ENCODE data around the gene PPP1R9A. TPM values are rescaled to one million over a fixed set of nuclear protein-coding genes. Genes with fewer than 3 reads are reported as not detected.

The PPP1R9A gene
- polyA plus RNA-seq, 1 donor (not counting 4 experiments of a cell fraction or from before 2014, with no cell fraction given) = 0.01 TPM

- dilution Hi-C loops (cut with MboI; ENCODE audit: extremely low pct_ligation_motif_present, low sequenced_read_pairs) = no loop called here
- Histone ChIP-seq H3K9ac (ENCODE audit: control insufficient read depth, extremely low read depth, insufficient read depth, low read length) (no peak overlapping the region), H2AFZ (ENCODE audit: control insufficient read depth, low read length) (no peak overlapping the region), H3K27me3 (ENCODE audit: control insufficient read depth, extremely low read depth, insufficient read depth, low read length) (no peaks in the 10 kb centered on the region), H4K20me1 (ENCODE audit: control insufficient read depth, extremely low read depth, insufficient read depth, low read length) (no peaks in the 10 kb centered on the region), H3K4me2 (ENCODE audit: control insufficient read depth, extremely low read depth, insufficient read depth, low read depth, low read length) (no peak overlapping the region), H3K4me1 (ENCODE audit: control insufficient read depth, extremely low read depth, insufficient read depth, low read length) (no peaks in the 10 kb centered on the region), H3K4me3 (ENCODE audit: control insufficient read depth in 2 of 3, extremely low read depth in 1 of 3, insufficient read depth in 2 of 3, low read depth in 1 of 3, low read length in 3 of 3) (no peak overlapping the region), H3K79me2 (ENCODE audit: control insufficient read depth, insufficient read depth, low read length) (no peaks in the 10 kb centered on the region), H3K9me1 (ENCODE audit: control insufficient read depth, extremely low read depth, insufficient read depth, low read length) (no peaks in the 10 kb centered on the region), H3K9me3 (ENCODE audit: control insufficient read depth, low read depth, low read length) (no peaks in the 10 kb centered on the region), H3K27ac (ENCODE audit: control insufficient read depth, insufficient read depth, low read length) (no peak overlapping the region), H3K36me3 (ENCODE audit: control insufficient read depth in 2 of 2, extremely low read depth in 1 of 2, insufficient read depth in 2 of 2, low read length in 2 of 2) (no peaks in the 10 kb centered on the region)
- no peak for FAIRE-seq
- TF ChIP-seq CTCF (optimal IDR thresholded peaks at IDR 0.05 in 1 of 3, IDR thresholded peaks at IDR 0.05 in 1 of 3, conservative IDR thresholded peaks at IDR 0.05 in 1 of 3; ENCODE audit: extremely low read depth in 1 of 3, insufficient read depth in 2 of 3, low read length in 3 of 3) (no peak), EZH2 (IDR thresholded peaks at IDR 0.05; ENCODE audit: low read length) (no peak)
- DNase-seq (ENCODE audit: low read depth, low spot score) = no peak
Observed at GRCh38 chr7:95250571-95250970, 343.2 kb downstream of the PPP1R9A start.

- H3K36me3 ChIP-seq (ENCODE audit: control insufficient read depth in 2 of 2, extremely low read depth in 1 of 2, insufficient read depth in 2 of 2, low read length in 2 of 2) = no peaks in the 10 kb centered on the region
- H3K79me2 ChIP-seq (ENCODE audit: control insufficient read depth, insufficient read depth, low read length) = no peaks in the 10 kb centered on the region
- H3K27me3 ChIP-seq (ENCODE audit: control insufficient read depth, extremely low read depth, insufficient read depth, low read length) = no peaks in the 10 kb centered on the region
- no peaks in the 10 kb centered on the region for H3K9me3 ChIP-seq (ENCODE audit: control insufficient read depth, low read depth, low read length)
- H2AFZ ChIP-seq (ENCODE audit: control insufficient read depth, low read length) = no peak overlapping the region
- H3K4me1 ChIP-seq (ENCODE audit: control insufficient read depth, extremely low read depth, insufficient read depth, low read length) = no peaks in the 10 kb centered on the region
- H3K9ac ChIP-seq (ENCODE audit: control insufficient read depth, extremely low read depth, insufficient read depth, low read length) = no peak overlapping the region
- no peak for FAIRE-seq
- no peaks in the 10 kb centered on the region for H4K20me1 ChIP-seq (ENCODE audit: control insufficient read depth, extremely low read depth, insufficient read depth, low read length)
- no peak for DNase-seq (ENCODE audit: low read depth, low spot score)
- no peak for TF ChIP-seq EZH2 (IDR thresholded peaks at IDR 0.05; ENCODE audit: low read length)
- H3K9me1 ChIP-seq (ENCODE audit: control insufficient read depth, extremely low read depth, insufficient read depth, low read length) = no peaks in the 10 kb centered on the region
- dilution Hi-C loops (cut with MboI; ENCODE audit: extremely low pct_ligation_motif_present, low sequenced_read_pairs) = no loop called here
- no peak overlapping the region for H3K27ac ChIP-seq (ENCODE audit: control insufficient read depth, insufficient read depth, low read length)
- H3K4me3 ChIP-seq (ENCODE audit: control insufficient read depth in 2 of 3, extremely low read depth in 1 of 3, insufficient read depth in 2 of 3, low read depth in 1 of 3, low read length in 3 of 3) = no peak overlapping the region
- H3K4me2 ChIP-seq (ENCODE audit: control insufficient read depth, extremely low read depth, insufficient read depth, low read depth, low read length) = no peak overlapping the region
Observed at GRCh38 chr7:95251966-95252365, 344.6 kb downstream of the PPP1R9A start.

GRCh38 chr7:95253986-95254385 is 346.6 kb downstream of the PPP1R9A start:
- H3K4me1 ChIP-seq (ENCODE audit: control insufficient read depth, extremely low read depth, insufficient read depth, low read length) = no peaks in the 10 kb centered on the region
- H3K4me3 ChIP-seq (ENCODE audit: control insufficient read depth in 2 of 3, extremely low read depth in 1 of 3, insufficient read depth in 2 of 3, low read depth in 1 of 3, low read length in 3 of 3) = no peak overlapping the region
- no peaks in the 10 kb centered on the region for H3K36me3 ChIP-seq (ENCODE audit: control insufficient read depth in 2 of 2, extremely low read depth in 1 of 2, insufficient read depth in 2 of 2, low read length in 2 of 2)
- H3K4me2 ChIP-seq (ENCODE audit: control insufficient read depth, extremely low read depth, insufficient read depth, low read depth, low read length) = no peak overlapping the region
- dilution Hi-C loops (cut with MboI; ENCODE audit: extremely low pct_ligation_motif_present, low sequenced_read_pairs) = no loop called here
- no peaks in the 10 kb centered on the region for H3K27me3 ChIP-seq (ENCODE audit: control insufficient read depth, extremely low read depth, insufficient read depth, low read length)
- H4K20me1 ChIP-seq (ENCODE audit: control insufficient read depth, extremely low read depth, insufficient read depth, low read length) = no peaks in the 10 kb centered on the region
- no peaks in the 10 kb centered on the region for H3K9me3 ChIP-seq (ENCODE audit: control insufficient read depth, low read depth, low read length)
- DNase-seq (ENCODE audit: low read depth, low spot score) = no peak
- FAIRE-seq = no peak
- no peak overlapping the region for H3K27ac ChIP-seq (ENCODE audit: control insufficient read depth, insufficient read depth, low read length)
- TF ChIP-seq CTCF (optimal IDR thresholded peaks at IDR 0.05 in 1 of 3, IDR thresholded peaks at IDR 0.05 in 1 of 3, conservative IDR thresholded peaks at IDR 0.05 in 1 of 3; ENCODE audit: extremely low read depth in 1 of 3, insufficient read depth in 2 of 3, low read length in 3 of 3) = no peak
- TF ChIP-seq EZH2 (IDR thresholded peaks at IDR 0.05; ENCODE audit: low read length) = no peak
- H3K9me1 ChIP-seq (ENCODE audit: control insufficient read depth, extremely low read depth, insufficient read depth, low read length) = no peaks in the 10 kb centered on the region
- H3K9ac ChIP-seq (ENCODE audit: control insufficient read depth, extremely low read depth, insufficient read depth, low read length) = no peak overlapping the region
- no peaks in the 10 kb centered on the region for H3K79me2 ChIP-seq (ENCODE audit: control insufficient read depth, insufficient read depth, low read length)
- H2AFZ ChIP-seq (ENCODE audit: control insufficient read depth, low read length) = no peak overlapping the region

Data from keratinocyte (primary cell).